Astrocyte of the cerebellum (primary cell): ENCODE data around the gene ZFP90.
"Not testable (repeated sequence)": the region's sequence is repeated elsewhere in the genome, so short reads cannot be mapped to it uniquely, and the experiment has no call there.

Experiments used
- DNase-seq: peaks from one replicate; pipeline ENCODE4 v3.0.0-alpha.2; 2011; ENCODE audit warnings: low read depth
- H3K4me3 ChIP-seq: 2 replicates; pipeline ENCODE4 v1.5.1; 2011; ENCODE audit warnings: mild to moderate bottlenecking, low read depth, low read length, moderate library complexity
- in situ Hi-C: cut with HindIII; loops from 2 replicates; pipeline ENCODE4 v1.10.0; 2017; ENCODE audit warnings: low sequenced_read_pairs
- TF ChIP-seq, protein P1 (sequence below): IDR thresholded peaks from 2 replicates; pipeline ENCODE4 v1.5.1; 2012; ENCODE audit warnings: low read length, low read depth, moderate library complexity, mild to moderate bottlenecking; ENCODE audit errors: missing control alignments

The ZFP90 gene

DNA sequence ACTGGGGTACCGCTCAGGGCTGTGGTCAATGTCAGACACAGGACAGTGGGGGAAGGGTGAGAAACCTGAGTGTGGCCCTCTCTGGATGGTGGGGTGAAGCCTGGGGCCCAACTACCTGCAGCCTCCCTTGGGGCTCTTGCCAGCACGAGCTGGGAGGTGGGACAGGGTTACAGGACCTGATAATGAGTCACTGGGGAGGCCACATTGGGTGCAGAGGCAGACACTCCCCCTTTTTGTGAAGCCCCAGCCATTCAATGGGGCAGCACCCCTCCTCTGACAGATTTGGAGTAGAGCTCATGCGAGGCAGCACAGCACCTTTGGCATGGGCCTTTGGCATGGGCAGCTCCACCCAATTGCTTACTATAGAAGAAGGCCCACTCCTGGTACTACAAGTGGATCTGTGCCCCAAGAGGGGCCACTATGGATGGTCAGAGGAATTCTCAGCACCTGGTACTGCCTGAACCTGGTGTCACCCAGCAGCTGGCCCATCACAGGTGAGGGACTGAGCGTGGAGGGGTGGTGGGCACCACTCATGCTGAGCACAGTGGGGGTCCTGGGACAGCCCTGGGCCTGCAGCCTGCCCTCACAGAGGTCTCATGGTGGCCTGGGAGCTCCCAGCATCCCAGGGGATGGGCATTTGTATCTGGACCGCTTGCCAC is 45.5 kb upstream of the ZFP90 start:
- H3K4me3 ChIP-seq = no peak overlapping the region
- TF ChIP-seq, protein P1, sequence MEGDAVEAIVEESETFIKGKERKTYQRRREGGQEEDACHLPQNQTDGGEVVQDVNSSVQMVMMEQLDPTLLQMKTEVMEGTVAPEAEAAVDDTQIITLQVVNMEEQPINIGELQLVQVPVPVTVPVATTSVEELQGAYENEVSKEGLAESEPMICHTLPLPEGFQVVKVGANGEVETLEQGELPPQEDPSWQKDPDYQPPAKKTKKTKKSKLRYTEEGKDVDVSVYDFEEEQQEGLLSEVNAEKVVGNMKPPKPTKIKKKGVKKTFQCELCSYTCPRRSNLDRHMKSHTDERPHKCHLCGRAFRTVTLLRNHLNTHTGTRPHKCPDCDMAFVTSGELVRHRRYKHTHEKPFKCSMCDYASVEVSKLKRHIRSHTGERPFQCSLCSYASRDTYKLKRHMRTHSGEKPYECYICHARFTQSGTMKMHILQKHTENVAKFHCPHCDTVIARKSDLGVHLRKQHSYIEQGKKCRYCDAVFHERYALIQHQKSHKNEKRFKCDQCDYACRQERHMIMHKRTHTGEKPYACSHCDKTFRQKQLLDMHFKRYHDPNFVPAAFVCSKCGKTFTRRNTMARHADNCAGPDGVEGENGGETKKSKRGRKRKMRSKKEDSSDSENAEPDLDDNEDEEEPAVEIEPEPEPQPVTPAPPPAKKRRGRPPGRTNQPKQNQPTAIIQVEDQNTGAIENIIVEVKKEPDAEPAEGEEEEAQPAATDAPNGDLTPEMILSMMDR = no peak
- no peak for DNase-seq
- in situ Hi-C loops = no loop called here

GRCh38 chr16:68494261-68494660 is 44.8 kb upstream of the ZFP90 start:
- DNase-seq, H3K4me3 ChIP-seq, in situ Hi-C loops: not testable (repeated sequence)

DNA sequence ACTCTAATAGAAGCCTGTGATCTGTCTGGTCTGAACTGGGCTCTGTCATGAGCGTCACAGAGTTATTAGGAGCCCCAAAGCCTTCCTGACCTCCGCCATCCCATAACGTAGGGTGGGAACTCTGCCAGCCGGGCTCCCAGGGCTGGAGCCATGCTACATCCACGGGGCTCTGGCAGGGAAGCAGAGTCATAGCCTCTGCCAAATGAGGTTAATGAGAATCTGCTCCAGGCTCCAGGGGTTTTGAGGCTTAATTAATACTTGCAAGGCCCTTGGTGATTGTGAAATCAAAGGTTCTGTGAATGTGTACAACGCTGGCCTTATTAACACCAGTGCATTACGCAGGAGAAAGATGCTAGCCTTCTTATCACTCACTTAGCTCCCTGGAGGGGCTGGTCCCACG is 42.4 kb upstream of the ZFP90 start:
- in situ Hi-C loops = no loop called here
- no peak for DNase-seq
- TF ChIP-seq, protein P1 = no peak
- no peak overlapping the region for H3K4me3 ChIP-seq

DNA sequence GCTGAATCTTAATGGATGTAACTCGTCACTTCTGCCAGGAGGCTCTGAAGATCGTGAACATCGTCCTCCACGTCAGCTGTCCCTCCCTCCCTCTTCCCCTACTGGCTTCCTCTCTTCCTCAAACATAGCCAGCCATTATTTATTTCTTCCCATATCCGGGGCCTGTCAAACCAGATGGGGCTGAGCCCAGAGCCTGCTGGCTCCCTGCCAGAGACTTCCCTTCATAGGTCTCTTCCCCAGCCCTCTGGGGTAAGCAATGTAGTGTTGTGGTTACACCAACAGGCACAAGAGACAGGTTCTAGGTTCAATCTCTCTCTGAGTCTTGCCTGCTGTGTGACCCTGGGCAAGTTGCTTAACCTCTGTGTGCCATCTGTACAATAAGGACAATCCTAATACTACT is 40.1 kb upstream of the ZFP90 start:
- no peak for DNase-seq
- H3K4me3 ChIP-seq = no peak overlapping the region
- TF ChIP-seq, protein P1 = no peak
- in situ Hi-C loops = no loop called here

GRCh38 chr16:68503334-68503733 is 35.8 kb upstream of the ZFP90 start:
- TF ChIP-seq, protein P1 = no peak
- H3K4me3 ChIP-seq = no peak overlapping the region
- DNase-seq = no peak
- in situ Hi-C loops = no loop called here

DNA sequence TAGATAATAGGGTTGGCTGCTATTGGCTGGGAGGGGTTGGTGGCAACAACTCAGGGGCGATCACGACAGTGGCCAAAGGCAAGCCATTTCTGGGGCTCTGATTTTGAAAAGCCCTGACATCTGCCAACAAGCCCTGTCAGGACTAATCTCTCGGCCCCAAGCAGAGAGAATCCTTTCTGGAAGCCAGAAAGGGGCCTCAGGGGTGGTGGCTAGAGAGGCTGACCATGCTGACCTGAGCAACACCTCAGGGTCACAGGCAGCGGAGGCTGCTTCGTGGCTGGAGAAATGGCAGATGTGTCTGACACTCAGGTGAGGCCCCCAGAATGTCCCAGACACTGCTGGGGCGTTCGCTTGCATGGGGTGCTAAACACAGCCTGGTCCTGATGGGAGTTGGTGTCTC is 35.0 kb upstream of the ZFP90 start:
- in situ Hi-C loops = no loop called here
- TF ChIP-seq, protein P1 = no peak
- no peak overlapping the region for H3K4me3 ChIP-seq
- DNase-seq = no peak

GRCh38 chr16:68506331-68507053 is 32.6 kb upstream of the ZFP90 start:
- in situ Hi-C loops = no loop called here
- H3K4me3 ChIP-seq = no peak overlapping the region
- DNase-seq = no peak
- TF ChIP-seq, protein P1 = no peak
